Nephron progenitor cell (in vitro differentiated cells): ENCODE measurements around the gene COL20A1.

Source experiments
- DNase-seq: peaks from one replicate; pipeline ENCODE4 v3.0.0; 2021
- H3K27ac Mint-ChIP-seq: 2 replicates; pipeline ENCODE4 v1.8.0; 2021; ENCODE audit warnings: mild to moderate bottlenecking, moderate library complexity, mixed read lengths
- H3K27me3 Mint-ChIP-seq: 2 replicates; pipeline ENCODE4 v1.8.0; 2021; ENCODE audit warnings: mild to moderate bottlenecking, low read depth, mixed read lengths; ENCODE audit not compliant: poor library complexity
- H3K36me3 Mint-ChIP-seq: 2 replicates; pipeline ENCODE4 v1.8.0; 2021; ENCODE audit warnings: low read depth, mixed read lengths
- H3K4me1 Mint-ChIP-seq: 2 replicates; pipeline ENCODE4 v1.8.0; 2021; ENCODE audit warnings: mixed read lengths
- H3K4me3 Mint-ChIP-seq: 2 replicates; pipeline ENCODE4 v1.8.0; 2021; ENCODE audit warnings: mild to moderate bottlenecking, moderate library complexity, mixed read lengths
- H3K9me3 Mint-ChIP-seq: 2 replicates; pipeline ENCODE4 v1.8.0; 2021; ENCODE audit warnings: mild to moderate bottlenecking, moderate library complexity, mixed read lengths
- TF ChIP-seq, protein P1 (sequence below): fragments of 200-600 bp; sonication (generic); IDR thresholded peaks from 2 replicates; pipeline ENCODE4 v1.5.0; 2021; ENCODE audit warnings: antibody characterized with exemption

COL20A1 gene

DNA sequence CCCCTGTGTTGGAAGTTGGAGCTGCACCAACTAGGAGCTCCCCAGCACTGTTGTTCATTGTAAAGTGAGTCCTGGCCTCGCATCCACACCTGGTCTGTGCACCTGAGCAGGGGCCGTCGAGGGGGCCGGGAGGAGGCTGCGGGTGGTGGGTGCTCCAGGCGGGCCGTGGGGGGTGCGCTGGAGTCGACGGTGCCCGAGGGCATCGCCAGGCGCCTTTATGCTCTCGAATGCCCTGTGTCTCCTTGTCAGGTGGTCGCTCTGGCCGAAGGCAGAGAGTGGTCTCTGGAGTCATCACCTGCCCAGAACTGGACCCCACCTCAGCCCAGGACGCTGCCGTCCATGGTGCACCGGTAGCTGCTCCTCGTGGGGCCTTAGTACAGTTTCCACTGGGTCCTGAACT is 16.0 kb upstream of the COL20A1 start:
- TF ChIP-seq, protein P1, sequence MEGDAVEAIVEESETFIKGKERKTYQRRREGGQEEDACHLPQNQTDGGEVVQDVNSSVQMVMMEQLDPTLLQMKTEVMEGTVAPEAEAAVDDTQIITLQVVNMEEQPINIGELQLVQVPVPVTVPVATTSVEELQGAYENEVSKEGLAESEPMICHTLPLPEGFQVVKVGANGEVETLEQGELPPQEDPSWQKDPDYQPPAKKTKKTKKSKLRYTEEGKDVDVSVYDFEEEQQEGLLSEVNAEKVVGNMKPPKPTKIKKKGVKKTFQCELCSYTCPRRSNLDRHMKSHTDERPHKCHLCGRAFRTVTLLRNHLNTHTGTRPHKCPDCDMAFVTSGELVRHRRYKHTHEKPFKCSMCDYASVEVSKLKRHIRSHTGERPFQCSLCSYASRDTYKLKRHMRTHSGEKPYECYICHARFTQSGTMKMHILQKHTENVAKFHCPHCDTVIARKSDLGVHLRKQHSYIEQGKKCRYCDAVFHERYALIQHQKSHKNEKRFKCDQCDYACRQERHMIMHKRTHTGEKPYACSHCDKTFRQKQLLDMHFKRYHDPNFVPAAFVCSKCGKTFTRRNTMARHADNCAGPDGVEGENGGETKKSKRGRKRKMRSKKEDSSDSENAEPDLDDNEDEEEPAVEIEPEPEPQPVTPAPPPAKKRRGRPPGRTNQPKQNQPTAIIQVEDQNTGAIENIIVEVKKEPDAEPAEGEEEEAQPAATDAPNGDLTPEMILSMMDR: no peak
- H3K9me3 Mint-ChIP-seq: no peaks in the 10 kb centered on the region
- H3K27me3 Mint-ChIP-seq: no peaks in the 10 kb centered on the region
- peaks cover 21% of the 10 kb centered on the region for H3K4me1 Mint-ChIP-seq
- H3K36me3 Mint-ChIP-seq: peaks cover 15% of the 10 kb centered on the region
- DNase-seq: no peak
- no peak overlapping the region for H3K4me3 Mint-ChIP-seq
- H3K27ac Mint-ChIP-seq: no peak overlapping the region

DNA sequence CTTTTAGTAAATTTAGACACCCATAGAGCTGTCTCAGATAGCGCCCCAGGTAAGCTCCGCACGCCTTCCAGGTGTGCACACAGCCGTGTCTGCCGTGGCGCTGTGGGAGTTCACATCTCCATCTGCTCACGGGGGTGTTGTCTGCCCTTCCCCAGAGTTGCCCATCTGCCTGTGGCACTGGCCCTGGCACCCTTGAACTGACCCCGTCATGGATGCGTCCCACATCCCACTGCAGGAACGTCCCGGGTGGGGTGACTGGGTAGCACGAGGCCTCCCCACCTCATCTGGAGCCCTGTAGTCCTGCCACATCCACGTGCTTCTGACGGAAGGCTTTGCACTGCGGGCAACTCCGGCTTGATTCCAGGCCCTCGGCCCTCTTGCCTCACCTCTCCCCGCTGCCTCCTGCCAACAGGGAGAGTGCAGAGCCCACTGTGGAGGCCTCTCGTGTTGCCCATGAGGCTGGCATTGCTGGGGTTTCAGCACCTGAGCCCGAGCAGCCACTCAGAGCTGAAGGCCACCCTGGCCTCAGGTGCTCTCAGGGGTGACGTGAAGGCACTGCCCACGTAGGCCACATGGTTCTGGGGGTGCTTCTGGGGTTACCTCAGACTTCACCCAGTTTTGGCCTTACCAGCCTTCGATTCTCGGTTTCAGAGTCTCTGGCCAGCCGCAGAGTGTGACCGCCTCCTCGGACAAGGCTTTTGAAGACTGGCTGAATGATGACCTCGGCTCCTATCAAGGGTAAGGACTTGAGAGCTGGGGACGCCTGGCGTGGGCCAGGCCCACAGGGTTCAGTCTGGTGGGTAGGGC is 15.3 kb upstream of the COL20A1 start:
- no peak for DNase-seq
- no peak overlapping the region for H3K27ac Mint-ChIP-seq
- peaks cover 21% of the 10 kb centered on the region for H3K4me1 Mint-ChIP-seq
- TF ChIP-seq, protein P1: no peak
- H3K36me3 Mint-ChIP-seq: peaks cover 15% of the 10 kb centered on the region
- H3K27me3 Mint-ChIP-seq: no peaks in the 10 kb centered on the region
- no peaks in the 10 kb centered on the region for H3K9me3 Mint-ChIP-seq
- H3K4me3 Mint-ChIP-seq: no peak overlapping the region

DNA sequence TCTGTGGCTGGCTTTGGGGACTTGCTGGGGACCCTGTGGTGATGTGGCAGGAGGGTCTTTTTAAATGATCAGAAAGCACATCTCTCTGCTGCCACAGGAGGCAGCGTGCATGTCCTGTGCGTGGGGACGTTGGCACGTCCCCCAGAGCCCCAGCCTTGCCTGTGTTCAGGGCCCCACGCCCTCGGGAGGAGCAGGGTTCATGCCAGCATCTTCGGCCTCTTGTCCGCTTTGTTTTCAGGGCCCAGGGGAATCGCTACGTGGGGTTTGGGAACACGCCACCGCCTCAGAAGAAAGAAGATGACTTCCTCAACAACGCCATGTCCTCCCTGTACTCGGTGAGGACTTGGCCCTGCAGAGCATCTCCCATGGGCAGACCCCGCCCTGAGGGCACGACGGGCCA is 14.3 kb upstream of the COL20A1 start:
- DNase-seq: no peak
- TF ChIP-seq, protein P1: no peak
- no peaks in the 10 kb centered on the region for H3K27me3 Mint-ChIP-seq
- H3K9me3 Mint-ChIP-seq: no peaks in the 10 kb centered on the region
- no peak overlapping the region for H3K27ac Mint-ChIP-seq
- H3K4me3 Mint-ChIP-seq: no peak overlapping the region
- H3K4me1 Mint-ChIP-seq: peaks cover 16% of the 10 kb centered on the region
- H3K36me3 Mint-ChIP-seq: peaks cover 16% of the 10 kb centered on the region

DNA sequence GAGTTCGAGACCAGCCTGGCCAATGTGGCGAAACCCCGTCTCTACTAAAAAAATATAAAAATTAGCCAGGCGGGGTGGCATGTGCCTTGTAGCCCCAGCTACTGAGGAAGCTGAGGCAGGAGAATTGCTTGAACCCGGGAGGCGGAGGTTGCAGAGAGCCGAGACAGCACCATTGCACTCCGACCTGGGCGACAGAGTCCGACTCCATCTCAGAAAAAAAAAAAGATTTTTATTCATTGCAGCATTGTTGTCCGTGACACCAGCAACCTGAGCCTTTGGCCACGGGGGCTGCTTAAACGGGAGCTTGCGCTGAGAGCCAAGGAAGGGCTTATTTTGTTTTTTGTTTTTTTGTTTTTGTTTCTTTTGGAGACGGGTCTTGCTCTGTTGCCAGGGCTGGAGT is 13.1 kb upstream of the COL20A1 start:
- Mint-ChIP-seq H3K27me3 (no peaks in the 10 kb centered on the region), H3K4me3 (no peak overlapping the region), H3K4me1 (peaks cover 4% of the 10 kb centered on the region), H3K9me3 (no peaks in the 10 kb centered on the region), H3K27ac (no peak overlapping the region), H3K36me3 (peaks cover 22% of the 10 kb centered on the region)
- TF ChIP-seq, protein P1: no peak
- no peak for DNase-seq

DNA sequence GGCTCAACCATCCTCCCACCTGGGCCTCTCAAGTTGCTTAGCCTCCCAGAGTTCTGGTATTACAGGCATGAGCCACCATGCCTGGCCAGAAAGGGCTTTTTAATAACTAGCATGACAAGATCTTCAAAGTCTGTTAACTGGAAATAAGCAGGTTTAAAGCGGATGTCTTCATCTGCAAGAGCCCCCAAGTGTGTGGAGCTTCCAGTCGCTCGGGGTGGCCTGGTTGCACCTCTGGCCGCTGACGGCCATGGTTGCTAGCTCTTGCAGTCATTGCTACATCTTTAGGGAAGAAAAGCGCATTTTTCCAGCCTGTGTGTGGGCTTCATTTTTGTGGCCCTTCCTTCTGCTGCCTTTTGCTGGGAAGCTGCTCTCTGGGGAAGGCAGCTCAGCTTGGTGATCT is 12.6 kb upstream of the COL20A1 start:
- no peaks in the 10 kb centered on the region for H3K9me3 Mint-ChIP-seq
- TF ChIP-seq, protein P1: no peak
- H3K4me1 Mint-ChIP-seq: peaks cover under 1% of the 10 kb centered on the region
- no peaks in the 10 kb centered on the region for H3K27me3 Mint-ChIP-seq
- DNase-seq: no peak
- peaks cover 22% of the 10 kb centered on the region for H3K36me3 Mint-ChIP-seq
- no peak overlapping the region for H3K27ac Mint-ChIP-seq
- H3K4me3 Mint-ChIP-seq: no peak overlapping the region
